Measurements from ENCODE around the gene AGO3.
"Not testable (repeated sequence)": the region's sequence is repeated elsewhere in the genome, so short reads cannot be mapped to it uniquely, and the experiment has no call there.

The AGO3 gene

DNA sequence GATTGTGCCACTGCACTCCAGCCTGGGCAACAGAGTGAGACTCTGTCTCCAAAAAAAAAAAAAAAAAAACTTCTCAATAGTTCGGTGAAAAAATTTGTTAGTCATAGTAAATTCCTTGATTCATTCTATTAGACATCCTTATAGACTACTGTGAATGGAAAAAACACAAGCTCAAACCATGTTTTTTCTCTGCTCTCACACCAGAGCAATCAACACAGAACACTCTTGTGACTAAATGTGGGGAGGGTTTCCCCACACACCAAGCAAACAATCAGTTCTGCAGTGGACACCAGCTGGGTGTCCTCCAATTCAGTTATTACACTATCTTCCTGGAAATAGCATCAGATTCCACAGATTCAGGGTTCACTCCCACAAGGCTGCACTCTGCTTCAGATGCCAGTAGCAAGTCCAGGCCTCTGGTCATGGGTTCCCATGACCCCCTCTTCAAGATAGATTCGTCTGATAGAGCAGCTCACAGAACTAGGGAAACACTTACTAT, 83.9 kb downstream of the AGO3 start:
- no peak for DNase-seq

DNA sequence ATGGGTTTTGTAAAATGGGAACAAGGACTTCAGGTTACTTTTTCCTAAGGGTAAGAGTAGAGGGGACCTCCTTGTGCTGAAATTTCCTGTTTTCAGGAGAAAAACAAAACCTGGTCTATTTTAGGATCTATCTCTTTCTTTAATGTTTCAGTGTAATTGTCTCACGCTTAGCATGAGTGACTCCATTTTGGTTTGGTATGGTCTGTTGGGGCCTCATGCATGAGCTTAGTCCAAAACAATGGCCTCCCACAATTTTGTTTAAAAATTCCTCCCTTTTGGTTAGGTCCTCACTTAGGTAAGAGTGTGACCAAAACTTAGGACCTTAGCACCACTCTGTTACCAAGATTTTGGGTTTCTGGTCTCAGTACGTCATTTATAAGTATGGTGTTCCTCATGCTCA, 85.8 kb downstream of the AGO3 start:
- no peak for DNase-seq

DNA sequence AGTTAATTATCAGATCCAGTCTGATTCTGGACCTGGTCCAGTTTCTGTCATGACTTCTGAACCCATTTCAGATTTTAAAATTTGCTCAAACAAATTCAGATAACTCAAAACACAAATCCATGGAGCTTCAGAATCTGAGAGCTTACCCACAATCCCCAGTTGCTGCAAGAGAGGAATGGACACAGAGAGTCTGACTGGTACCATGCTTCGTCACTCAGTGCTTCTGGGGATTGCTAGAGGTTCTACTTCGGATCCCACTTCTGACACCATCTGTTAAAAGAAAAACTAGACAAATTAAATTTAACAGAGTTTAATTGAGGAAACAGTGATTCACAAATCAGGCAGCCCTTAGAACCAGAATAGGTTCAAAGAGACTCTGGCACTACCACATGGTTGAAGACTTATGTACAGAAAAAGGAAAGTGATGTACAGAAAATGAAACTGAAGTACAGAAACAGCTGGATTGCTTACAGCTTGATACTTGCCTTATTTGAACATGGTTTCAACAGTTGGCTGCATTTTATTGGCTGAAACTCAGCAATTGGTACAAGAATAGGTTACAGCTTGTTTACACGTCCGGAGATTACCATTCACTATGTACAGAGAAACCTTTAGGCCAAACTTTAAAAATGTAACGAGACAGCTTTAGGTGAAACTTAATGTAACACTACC, 92.3 kb downstream of the AGO3 start:
- no peak for DNase-seq

DNA sequence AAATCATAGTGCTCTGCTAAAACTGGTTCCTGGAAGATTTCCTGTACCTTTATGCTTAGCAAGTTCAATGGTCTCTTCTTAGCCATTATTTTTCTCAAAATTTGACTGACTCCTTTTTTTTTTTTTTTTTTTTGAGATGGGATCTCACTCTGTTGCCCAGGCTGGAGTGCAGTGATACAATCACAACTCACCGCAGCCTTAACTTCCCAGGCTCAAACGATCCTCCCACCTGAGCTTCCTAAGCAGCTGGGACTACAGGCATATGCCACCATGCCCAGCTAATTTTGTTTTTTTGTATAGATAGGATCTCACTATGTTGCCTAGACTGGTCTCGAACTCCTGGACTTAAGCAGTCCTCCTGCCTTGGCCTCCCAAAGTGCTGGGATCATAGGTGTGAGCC, 93.1 kb downstream of the AGO3 start:
- DNase-seq: not testable (repeated sequence)

DNA sequence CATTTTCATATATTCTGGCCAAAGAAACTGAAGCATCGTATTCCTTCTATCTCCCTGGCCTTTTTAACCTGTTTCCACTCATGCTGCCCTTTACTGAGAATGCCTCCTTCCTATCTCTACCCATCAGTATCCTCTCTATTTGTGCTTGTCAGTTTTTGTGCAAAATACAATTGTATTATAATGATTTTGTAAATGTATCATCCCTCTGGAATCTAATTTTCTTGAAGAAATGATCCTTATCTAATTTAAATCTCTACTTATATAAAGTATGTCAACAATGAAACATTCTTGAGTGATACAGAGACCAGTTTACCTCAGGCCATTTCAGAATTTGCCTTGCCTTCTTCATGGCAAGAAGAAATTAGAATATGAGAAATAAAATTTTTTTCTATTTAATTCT, 93.9 kb downstream of the AGO3 start:
- DNase-seq: no peak

DNA sequence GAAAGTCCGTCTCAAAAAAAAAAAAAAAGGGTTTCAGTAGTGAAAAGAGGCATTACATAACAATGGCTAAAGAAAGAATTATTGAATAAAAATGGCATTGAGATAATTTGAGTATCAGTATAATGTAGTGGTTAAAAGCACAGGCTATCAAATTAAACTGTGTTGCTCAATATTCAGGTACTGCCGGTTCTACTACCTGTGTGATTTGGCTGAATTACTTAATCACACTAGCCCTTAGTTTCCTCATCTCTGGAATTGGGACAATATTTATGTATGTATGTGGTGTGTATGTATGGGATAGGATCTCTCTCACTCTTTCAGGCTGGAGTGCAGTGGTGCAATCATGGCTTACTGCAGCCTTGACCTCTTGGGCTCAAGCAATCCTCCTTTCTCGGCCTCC, 96.9 kb downstream of the AGO3 start:
- no peak for DNase-seq

DNA sequence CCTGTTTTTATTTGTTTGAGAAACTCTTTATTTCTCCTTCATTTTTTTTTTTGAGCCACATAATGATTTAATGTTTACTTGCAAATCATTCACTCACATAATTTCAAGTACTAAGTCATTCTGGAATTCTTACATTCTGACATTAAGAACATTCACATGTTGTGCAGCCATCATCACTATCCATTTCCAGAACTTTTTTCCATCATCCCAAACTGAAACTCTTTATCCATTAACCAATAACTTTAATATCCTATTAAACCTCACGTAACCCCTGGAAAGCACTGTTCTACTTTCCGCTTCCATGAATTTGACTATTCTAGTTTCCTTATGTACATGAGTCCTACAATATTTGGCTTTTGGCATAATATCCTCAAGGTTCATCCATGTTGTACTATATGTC, 100.5 kb downstream of the AGO3 start:
- DNase-seq: no peak

DNA sequence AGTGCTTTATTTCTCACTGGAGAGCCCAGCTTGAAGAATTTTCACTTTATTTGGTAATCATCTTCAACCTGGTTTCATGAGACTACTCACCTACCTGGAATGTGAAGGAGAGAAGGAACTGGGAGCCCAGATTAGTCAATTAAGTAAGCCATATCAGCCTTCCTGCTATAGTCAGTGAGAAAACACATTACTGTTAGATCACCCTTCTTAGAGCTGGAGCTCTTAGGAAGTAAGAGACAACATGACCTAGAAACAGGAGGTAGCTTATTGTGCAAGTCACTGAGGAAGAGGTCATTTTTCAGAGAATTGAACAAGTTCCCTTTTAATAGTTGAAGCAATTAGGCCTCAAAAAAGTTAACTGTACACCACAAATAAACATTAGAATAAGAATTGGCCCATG, 103.8 kb downstream of the AGO3 start:
- no peak for DNase-seq

DNA sequence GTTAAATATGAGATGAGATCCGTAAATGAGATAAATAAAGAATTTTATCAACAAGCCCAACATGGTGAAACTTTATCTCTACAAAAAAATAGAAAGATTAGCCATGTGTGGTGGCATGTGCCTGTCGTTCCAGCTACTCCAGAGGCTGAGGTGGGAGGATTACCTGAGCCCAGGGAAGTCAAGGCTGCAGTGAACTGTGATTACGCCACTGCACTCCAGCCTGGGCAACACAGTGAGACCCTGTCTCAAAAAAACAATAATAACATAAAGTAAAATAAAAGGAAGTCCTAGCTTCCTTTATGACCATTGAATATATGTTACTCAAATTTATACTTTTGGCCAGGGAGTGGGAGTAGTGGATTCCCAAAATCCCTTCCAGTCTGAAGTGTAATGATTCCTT, 104.2 kb downstream of the AGO3 start:
- DNase-seq: no peak

DNA sequence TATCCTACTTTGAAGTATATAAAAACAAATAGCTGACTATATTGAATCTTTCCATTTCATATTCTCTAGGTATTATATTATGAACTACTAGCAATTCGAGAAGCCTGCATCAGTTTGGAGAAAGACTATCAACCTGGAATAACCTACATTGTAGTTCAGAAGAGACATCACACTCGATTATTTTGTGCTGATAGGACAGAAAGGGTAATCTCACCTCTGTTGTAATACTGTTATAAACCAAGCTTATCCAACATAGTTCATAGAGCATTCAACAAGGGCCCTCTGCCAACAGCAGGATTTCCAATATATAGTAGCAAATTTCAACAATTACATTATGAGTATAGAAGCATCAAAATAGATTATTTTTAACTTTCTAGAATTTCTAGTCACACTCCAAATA, 109.3 kb downstream of the AGO3 start:
- no peak for DNase-seq

DNA sequence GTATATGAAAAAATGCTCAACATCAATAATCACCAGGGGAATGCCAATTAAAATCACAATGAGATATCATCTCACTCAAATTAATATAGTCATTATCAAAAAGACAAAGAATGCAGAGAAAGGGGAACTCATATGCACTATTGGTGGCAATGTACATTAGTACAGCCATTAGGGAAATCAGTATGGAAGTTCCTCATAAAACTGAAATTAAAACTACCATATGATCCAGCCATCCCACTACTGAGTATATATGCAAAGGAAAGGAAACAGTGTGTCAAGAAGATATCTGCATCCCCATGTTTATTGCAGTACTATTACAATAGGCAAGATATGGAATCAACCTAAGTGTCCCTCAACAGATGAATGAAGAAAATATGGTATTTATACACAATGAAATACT, 120.9 kb downstream of the AGO3 start:
- no peak for DNase-seq

DNA sequence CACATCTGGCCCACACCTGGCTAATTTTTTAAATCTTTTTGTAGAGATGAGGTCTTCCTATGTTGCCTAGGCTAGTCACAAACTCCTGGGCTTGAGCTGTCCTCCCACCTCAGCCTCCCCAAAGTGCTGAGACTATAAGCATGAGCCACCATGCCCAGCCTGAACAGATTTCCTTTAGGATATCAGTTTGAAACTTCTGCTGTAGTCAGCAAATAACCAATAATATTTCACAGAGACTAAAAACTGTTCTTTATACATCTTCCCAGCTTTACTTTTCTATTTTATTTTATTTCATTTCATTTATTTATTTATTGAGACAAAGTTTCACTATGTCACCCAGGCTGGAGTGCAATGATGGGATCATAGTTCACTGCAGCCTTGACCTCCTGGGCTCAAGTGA, 123.1 kb downstream of the AGO3 start:
- DNase-seq: no peak

DNA sequence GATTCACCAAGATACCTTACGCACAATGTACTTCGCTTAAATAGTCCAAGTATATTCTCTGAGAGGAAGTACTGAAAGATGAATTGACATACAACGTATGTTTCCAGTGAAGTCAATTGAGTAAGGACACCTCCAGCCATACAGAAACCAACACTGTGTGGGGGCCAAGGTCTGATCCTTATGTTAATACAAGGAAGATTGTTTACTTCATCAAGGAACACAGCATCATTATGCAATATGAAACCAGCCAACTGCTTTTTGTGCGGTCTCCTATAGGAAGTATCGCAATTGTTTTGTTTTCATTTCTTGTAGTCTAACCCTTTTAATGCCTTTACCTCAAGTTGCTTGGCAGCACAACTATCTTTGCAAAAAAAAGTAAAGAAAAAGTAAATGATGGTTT, 124.8 kb downstream of the AGO3 start:
- DNase-seq: no peak

DNA sequence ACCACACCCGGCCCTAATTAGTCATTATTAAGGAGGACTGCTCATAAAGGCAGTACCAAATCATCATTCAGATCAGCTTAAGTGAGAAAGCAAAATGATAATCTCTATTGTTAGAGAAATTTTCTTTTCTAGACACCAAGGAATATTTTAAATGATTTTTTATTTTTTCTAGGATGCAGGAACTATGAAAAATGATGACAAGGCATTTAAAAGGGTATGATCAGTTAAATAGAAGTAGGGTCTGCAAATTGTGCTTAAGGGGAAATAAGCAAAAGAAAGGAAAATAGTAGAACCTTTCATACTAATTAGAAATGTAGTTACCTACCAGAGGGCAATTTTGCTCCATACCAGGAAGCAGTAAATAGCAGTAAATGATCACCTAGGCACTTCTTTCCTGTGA, 131.4 kb downstream of the AGO3 start:
- DNase-seq: no peak

DNA sequence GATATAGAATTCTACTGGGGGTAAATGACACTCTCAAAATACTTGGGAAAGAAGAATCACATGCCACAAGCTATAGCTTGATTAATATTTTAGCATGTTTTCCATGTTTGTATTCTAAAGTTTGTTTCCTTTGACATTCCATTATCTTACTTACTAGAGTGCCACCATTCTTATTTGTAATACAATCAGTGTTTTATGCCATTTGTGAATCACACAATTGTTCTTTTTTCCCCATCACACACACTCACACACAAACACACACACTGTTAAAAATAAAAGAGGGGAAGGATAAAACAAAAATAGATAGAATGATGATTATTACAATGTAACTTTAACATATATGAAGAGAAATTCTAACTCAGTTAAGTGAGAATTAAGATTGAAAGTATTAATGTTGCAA, 137.0 kb downstream of the AGO3 start:
- no peak for DNase-seq

DNA sequence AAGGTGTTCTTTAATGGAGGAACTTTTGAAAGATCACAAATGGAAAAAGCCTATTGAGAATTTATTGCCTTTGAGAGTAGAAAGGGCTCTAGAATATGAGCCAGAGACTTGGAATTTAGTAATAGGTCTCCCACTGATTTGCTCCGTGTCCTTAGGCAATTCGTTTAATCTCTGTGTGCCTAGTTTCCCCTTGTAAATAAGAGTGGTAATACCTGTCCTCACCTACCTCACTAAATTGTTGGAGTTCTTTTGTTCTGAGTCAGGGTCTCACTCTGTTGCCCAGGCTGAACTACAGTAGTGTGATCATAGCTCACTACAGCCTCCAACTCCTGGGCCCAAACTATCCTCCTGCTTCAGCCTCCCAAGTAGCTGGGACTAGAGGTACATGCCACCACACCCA, 138.0 kb downstream of the AGO3 start:
- DNase-seq: no peak

DNA sequence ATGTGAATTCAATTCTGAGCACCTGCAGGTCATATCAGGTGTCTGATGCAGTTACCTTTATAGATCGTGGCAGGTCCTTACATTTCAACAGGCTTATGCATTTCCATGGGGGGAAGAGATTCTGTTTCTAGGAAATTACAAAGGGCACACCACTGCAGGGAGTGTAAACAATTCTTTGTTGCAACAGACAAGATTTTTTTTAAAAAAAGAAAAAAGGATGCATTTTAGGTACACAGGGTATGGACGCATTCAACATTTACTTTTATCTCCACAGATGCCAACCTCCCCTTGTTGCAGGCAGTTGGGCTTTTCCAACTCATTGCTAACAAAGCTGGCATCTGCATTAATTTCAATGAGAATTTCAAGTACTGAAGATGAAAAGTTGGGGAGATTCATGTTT, 139.4 kb downstream of the AGO3 start:
- DNase-seq: no peak

DNA sequence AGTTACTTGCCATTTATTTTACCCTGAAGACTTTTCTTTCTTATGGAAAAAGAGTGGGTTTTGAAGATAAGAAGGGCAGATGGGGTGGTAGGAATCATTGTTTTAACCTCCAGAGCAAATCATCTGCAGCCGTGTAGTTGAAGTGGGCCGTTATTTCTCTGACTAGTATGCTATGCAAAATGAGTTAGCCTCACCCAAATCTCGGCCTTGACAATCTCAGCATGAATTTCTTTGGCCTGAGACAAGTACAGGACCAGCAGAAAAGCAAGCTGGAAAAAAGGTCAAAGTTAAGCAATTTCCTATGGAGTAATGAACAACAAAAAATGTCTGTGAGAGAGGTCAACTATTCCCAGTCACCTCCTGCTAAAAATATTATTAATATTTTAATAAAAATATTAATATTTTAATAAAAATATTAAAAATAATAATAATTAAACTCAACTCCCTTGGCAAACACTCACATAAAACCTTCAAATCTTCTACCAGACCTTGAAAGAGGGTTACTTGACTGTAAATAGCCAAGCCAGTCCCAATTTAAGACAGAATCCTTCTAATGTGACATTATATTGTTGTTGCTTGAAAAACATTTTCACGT, 146.2 kb downstream of the AGO3 start:
- no peak for DNase-seq

DNA sequence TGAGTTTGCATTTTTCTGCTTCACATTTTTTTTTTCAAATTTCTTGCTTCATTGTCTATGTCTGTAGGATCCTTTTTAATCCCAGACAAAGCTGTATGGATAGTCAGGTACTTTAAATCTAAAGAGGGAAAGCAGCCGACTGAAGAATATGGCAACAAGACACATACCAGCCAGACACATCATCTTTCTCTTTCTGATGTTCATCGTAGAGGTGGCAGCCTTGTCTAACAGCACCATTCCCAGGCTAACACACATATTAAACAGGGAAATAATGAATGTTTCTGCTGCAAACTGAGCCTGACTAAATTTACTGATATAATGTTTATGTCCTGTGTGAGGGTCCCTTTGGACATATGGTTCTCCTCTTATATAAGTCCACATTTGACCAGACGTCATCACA, 149.3 kb downstream of the AGO3 start:
- no peak for DNase-seq

DNA sequence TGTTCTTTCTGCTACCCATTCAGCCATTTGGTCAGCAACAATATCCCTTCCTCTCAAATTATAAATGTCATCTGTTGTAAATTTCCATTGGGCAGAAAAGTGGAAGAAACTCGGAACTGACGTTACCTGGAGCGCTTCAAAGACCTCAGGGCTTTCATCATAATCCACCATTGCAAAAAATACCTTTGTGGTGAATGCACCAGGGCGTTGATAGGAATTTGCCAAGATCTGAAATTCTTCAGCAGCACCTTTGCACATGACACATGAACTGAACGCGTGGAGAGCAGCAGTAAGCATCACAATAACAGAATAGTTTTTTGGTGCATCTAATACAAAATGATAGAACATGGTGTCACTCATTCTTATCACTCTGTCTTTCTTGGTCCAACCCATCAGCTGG, 149.9 kb downstream of the AGO3 start:
- DNase-seq: no peak

DNA sequence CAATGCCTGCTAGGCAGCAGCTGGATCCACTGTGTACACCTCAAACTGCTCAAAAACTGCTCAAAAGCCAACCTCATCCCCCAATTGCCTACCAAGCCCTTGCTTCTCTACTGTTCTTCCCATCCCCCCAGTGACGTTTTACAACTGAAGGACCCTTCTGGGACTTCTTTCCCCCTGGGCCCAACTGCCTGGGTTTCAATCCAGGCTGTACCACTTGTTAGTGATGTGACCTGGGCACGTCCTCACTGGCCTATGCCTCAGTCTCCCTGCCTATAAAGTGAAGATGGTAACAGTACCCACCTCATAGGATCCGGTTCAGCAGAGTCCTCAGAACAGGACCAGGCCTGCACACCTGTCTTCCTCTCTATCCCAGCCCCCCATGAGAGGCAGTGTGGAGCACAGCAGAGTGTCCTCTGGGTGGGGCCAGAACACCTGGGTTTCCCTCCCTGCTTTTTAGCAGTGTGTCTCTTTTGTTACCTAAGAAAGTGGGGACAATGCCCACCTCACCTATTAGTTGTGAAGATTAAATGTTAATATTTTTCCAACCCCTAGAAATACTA, 151.1 kb downstream of the AGO3 start:
- DNase-seq: no peak

DNA sequence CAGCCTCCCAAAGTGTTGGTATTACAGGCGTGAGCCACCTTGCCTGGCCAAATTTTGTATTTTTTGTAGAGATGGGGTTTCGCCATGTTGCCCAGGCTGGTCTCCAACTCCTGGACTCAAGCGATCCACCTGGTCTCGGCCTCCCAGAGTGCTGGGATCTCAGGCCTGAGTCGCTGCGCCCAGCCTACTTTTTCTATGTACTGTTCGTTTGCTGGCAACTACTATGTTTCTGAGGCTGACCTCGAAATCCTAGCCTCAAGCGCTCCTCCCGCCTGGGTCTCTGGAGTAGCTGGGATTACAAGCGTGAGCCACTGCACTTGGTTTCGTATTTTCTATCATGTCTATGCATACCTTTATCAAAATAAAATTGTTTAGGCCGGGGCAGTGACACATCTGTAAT, 152.3 kb downstream of the AGO3 start:
- no peak for DNase-seq

DNA sequence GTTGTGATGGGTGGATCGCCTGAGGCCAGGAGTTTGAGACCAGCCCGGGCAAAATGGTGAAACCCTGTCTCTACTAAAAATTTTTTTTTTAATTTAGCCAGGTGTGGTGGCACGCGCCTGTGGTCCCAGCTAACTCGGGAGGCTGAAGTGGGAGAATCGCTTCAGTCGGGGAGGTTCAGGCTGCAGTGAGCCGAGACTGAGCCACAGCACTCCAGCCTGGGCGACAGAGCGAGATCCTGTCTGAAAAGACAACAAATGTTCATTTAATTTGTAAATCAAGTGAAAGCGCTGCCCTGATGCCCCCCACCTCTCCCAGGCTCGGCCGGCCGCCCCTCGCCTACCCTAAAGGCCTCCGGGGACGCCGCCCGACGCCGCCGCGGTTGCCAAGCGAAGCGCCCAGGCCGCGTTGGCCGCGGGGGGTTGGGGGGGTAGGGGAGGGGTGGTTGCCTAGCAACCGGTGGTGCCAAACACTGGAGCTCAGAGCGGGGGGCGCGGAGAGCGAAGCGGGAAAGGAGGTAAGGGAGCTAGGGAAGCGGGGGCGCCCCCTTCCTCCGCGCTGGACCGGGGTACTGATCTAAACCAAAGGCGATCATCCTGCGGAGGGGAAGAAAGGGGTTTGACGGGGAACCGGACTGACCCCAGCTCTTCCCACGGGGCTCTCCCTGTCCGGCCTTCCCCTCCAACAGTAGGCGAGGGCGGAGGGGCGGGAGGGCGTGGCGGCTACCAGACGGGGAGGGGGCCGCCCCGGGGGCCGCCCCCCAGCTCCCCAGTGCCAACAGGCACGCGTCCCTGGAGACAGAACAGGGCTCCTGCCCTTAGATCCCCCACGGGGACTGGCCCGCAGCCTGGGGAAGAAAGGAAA, 153.0 kb downstream of the AGO3 start, which contains the start of gene TEKT2:
TEKT2 (plus strand) TSS at position 460 of the 862 bp plus-strand sequence. CDS start 828 bp downstream, outside the sequence.
- DNase-seq: no peak
